ENCODE results near the gene TMEM232. TPM values are rescaled to one million over a fixed set of nuclear protein-coding genes. Genes with fewer than 3 reads are reported as not detected.

TMEM232 gene
- total RNA-seq, 2 donors from 2014 or later = 13.3 TPM; not detected in 1

- Histone ChIP-seq H3K4me1 (ENCODE audit: control insufficient read depth in 1 of 2, low read depth in 2 of 2) (peaks cover 0 to 3% of the 10 kb centered on the region in 2 donors), H3K9me3 (no peaks in the 10 kb centered on the region), H3K36me3 (no peaks in the 10 kb centered on the region), H3K4me3 (no peak overlapping the region), H3K27ac (no peak overlapping the region), H3K27me3 (replicated peaks; ENCODE audit: insufficient read depth) (no peaks in the 10 kb centered on the region)
- TF ChIP-seq CTCF (IDR thresholded peaks at IDR 0.05) = no peak
- DNase-seq (ENCODE audit: low spot score) = no peak
- no peak for ATAC-seq (ENCODE audit: insufficient number of reproducible peaks, low FRiP score, low read depth)
Measured at GRCh38 chr5:110371011-110371724, 355.3 kb downstream of the TMEM232 start.

Other genes with a start within 250 kb of the TMEM232 start
- gene SLC25A46, start 12.3 kb upstream of the TMEM232 start, total RNA-seq = 10 to 100 TPM; 46.2 to 47.4 TPM